ENCODE results near the gene TSKU.

TSKU gene

GRCh38 chr11:76753449-76753848, 29.7 kb upstream of the TSKU start:
- DNase-seq, result no peak

- DNase-seq, result no peak
Observed at GRCh38 chr11:76753950-76754349, 29.2 kb upstream of the TSKU start.

GRCh38 chr11:76756341-76756741, 26.8 kb upstream of the TSKU start:
- DNase-seq, result no peak

- DNase-seq, result no peak
Observed at GRCh38 chr11:76758311-76758710, 24.8 kb upstream of the TSKU start.

- DNase-seq, result no peak
Observed at GRCh38 chr11:76759092-76759491, 24.1 kb upstream of the TSKU start.

- no peak for DNase-seq
Observed at GRCh38 chr11:76759517-76759916, 23.6 kb upstream of the TSKU start.

GRCh38 chr11:76760236-76760635, 22.9 kb upstream of the TSKU start:
- DNase-seq, result no peak

- no peak for DNase-seq
Observed at GRCh38 chr11:76761718-76762355, 21.3 kb upstream of the TSKU start.

- no peak for DNase-seq
Observed at GRCh38 chr11:76762356-76762752, 20.8 kb upstream of the TSKU start.

- peak; percentile 32 for DNase-seq
Observed at GRCh38 chr11:76762867-76763572, 20.1 kb upstream of the TSKU start.

- peak; percentile 44 for DNase-seq
Observed at GRCh38 chr11:76763573-76764346, 19.4 kb upstream of the TSKU start.

- DNase-seq, result no peak
Observed at GRCh38 chr11:76764941-76765665, 18.1 kb upstream of the TSKU start.

GRCh38 chr11:76765863-76766350, 17.2 kb upstream of the TSKU start:
- DNase-seq, result no peak

GRCh38 chr11:76766521-76766920, 16.6 kb upstream of the TSKU start:
- DNase-seq, result no peak

GRCh38 chr11:76767659-76768058, 15.5 kb upstream of the TSKU start:
- DNase-seq, result peak; percentile 60

GRCh38 chr11:76768088-76768908, 14.9 kb upstream of the TSKU start:
- peak; percentile 84 for DNase-seq

GRCh38 chr11:76768909-76769560, 14.1 kb upstream of the TSKU start:
- no peak for DNase-seq

GRCh38 chr11:76769645-76770586, 13.2 kb upstream of the TSKU start:
- DNase-seq, result peak; percentile 97

- DNase-seq, result peak; percentile 74
Observed at GRCh38 chr11:76770642-76771445, 12.3 kb upstream of the TSKU start.
